GOT3 (cell line): ENCODE data around the gene CEMIP.
A peak's percentile ranks its signal among the peaks of the same experiment; 100 is the strongest.

Experiments
- DNase-seq: peaks from one replicate; lab custom pipeline; 2025; ENCODE audit warnings: mixed read lengths; lab: John Stamatoyannopoulos, UW

Gene CEMIP, protein sequence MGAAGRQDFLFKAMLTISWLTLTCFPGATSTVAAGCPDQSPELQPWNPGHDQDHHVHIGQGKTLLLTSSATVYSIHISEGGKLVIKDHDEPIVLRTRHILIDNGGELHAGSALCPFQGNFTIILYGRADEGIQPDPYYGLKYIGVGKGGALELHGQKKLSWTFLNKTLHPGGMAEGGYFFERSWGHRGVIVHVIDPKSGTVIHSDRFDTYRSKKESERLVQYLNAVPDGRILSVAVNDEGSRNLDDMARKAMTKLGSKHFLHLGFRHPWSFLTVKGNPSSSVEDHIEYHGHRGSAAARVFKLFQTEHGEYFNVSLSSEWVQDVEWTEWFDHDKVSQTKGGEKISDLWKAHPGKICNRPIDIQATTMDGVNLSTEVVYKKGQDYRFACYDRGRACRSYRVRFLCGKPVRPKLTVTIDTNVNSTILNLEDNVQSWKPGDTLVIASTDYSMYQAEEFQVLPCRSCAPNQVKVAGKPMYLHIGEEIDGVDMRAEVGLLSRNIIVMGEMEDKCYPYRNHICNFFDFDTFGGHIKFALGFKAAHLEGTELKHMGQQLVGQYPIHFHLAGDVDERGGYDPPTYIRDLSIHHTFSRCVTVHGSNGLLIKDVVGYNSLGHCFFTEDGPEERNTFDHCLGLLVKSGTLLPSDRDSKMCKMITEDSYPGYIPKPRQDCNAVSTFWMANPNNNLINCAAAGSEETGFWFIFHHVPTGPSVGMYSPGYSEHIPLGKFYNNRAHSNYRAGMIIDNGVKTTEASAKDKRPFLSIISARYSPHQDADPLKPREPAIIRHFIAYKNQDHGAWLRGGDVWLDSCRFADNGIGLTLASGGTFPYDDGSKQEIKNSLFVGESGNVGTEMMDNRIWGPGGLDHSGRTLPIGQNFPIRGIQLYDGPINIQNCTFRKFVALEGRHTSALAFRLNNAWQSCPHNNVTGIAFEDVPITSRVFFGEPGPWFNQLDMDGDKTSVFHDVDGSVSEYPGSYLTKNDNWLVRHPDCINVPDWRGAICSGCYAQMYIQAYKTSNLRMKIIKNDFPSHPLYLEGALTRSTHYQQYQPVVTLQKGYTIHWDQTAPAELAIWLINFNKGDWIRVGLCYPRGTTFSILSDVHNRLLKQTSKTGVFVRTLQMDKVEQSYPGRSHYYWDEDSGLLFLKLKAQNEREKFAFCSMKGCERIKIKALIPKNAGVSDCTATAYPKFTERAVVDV (N-terminal part only)

DNA sequence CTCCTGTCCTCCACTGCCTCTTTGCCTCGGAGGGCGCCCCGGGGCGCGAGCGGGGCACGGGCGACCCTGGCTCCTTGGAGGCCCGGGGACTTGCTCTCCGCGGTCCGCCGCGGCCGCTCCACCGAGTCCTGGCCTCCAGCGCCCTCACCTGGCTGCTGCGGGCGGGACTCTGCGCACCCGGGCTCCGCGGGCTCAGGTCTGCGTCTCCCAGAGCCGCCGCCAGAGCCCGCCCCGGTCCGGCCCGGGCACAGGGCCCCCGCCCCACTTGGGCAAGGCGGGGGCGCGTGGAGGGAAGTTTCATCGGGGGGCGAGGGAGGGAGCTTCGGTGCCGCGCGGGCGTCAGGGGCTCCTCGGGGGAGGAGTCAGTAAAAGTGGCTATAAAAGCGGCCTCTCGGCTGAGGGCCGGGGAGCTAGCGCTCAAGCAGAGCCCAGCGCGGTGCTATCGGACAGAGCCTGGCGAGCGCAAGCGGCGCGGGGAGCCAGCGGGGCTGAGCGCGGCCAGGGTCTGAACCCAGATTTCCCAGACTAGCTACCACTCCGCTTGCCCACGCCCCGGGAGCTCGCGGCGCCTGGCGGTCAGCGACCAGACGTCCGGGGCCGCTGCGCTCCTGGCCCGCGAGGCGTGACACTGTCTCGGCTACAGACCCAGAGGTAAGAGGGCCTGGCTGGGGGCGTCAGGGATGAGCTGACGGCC, at the start of gene CEMIP:
Gene CEMIP (plus strand): TSS at position 407 of the 694 bp plus-strand sequence. CDS start 94,510 bp downstream, outside the sequence.
- peak; percentile 39 for DNase-seq

- DNase-seq = no peak
Observed at GRCh38 chr15:80730387-80730786, 48.8 kb upstream of the CEMIP start.

- no peak for DNase-seq
Observed at GRCh38 chr15:80730926-80731325, 48.2 kb upstream of the CEMIP start.

DNA sequence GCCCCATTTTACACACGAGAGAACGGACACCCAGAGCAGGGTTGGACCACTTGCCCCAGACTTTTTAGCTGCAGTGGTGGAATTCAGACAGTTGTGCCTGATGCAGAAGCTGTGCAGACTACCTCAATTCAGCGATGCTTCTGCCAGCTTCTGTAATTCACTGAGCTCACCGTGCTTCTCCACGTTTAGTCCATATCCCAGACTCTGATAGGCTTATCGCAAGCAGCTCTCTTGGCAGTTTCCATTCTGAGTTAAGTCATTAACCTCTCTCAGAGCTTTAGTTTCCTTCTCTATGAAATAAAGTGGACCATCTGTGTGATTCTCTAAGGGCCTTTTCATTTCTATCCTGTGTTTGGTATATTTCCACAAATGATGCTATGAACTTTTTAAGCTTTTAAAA, 47.0 kb upstream of the CEMIP start:
- no peak for DNase-seq

GRCh38 chr15:80732818-80733217, 46.4 kb upstream of the CEMIP start:
- no peak for DNase-seq

- DNase-seq = no peak
Observed at GRCh38 chr15:80733460-80733859, 45.7 kb upstream of the CEMIP start.

DNA sequence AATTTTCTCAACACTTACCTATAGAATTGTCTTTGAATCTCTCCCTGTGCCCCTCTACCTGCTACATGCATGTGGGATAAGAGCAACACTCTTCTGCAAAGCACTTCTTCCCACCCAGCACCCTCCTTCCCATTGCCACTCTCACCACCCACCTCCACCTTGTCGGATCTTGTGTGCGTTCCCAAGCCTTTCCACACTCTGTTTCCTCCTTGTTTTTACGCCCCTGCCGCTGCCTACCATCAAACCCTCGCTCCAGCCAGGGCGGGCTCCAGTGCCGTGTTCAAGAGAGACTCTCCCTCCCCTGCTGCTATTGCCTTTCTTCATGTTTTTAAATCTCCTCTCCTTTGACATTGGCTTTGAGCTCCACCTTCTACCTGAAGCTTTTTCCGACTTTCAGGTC, 43.8 kb upstream of the CEMIP start:
- DNase-seq = no peak

DNA sequence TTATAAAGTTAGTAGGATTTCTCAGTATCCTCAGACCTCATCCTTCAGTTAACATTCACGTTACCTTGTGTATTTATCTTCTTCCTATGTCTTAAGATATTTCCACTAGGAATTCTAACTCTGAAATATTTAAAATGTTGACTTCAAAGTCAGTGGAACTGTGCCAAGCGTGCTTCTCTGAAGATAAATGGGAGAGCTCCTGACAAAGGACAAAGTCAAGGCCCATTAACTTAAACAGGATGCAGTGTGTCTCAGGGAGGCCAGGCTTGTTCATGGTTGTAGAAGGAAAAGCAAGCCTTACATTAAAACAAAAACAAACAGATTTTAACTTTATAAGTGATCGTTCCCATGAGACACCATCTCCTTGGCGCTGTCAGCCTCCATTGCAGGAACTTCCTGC, 42.6 kb upstream of the CEMIP start:
- DNase-seq = no peak

DNA sequence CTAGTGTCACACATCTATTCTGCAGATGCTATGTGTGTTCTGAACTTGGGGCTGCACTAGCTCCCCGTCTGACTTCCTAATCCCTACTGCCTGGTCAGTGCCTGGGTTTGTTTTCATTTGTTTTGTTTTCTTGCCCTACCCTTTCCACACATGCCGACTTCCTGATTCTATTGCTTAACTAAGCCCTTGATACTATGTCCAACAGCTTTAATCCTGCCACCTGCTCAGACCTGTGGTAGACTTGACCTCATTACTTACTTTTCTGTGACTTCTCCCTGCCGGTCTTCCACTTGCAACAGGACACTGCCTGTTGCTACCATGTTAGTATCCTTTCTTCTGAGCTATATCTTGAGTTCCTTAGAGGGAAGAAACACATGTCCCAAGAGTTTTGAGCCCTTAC, 39.3 kb upstream of the CEMIP start:
- DNase-seq = no peak

GRCh38 chr15:80742081-80742480, 37.1 kb upstream of the CEMIP start:
- no peak for DNase-seq

DNA sequence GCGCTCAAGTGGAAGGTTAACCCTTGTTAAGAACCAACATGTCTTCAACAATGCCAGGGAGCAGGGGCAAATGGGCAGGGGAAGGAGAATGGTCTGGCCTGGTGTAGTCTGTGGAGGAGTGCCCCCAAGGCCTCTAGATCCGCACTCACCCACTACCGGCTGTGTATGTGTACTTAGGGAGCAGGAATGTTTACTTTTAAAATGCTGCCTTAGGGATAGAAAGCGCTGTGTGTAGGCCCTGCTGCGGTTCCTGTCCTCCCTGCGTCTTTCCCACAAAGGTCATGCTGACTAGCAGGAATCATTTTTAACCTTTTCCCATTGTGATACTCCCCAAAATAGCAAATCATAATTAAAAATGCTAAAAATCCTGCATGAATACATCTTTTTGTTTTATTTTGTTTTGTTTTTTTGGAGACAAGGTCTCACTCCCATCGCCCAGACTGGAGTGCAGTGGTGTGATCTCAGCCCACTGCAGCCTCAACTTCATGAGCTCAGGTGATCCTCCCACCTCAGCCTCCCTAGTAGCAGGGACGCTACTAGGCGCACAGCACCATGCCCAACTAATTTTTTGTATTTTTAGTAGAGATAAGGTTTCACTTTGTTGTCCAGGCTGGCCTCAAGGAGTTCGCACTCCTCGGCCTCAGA, 35.9 kb upstream of the CEMIP start:
- DNase-seq = no peak

- DNase-seq = no peak
Observed at GRCh38 chr15:80744415-80744814, 34.8 kb upstream of the CEMIP start.

DNA sequence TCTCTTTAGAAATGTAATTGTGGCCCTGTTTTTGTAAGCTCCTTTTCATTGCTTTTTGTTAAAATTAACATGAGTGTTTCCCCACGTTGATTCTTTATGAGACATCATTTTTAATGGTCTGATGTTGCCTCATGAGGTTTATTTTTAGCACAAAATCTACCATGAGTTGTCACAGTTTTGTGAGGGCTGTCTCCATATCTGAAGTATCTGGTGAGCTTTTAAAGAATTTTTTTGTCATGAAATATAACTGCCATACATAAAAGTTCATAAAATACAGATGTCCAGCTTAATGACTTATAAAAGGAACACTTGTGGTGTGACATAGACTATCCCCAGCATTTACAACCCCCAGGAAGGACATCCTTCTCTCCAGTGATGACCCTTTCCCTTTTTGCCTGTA, 34.3 kb upstream of the CEMIP start:
- DNase-seq = no peak

DNA sequence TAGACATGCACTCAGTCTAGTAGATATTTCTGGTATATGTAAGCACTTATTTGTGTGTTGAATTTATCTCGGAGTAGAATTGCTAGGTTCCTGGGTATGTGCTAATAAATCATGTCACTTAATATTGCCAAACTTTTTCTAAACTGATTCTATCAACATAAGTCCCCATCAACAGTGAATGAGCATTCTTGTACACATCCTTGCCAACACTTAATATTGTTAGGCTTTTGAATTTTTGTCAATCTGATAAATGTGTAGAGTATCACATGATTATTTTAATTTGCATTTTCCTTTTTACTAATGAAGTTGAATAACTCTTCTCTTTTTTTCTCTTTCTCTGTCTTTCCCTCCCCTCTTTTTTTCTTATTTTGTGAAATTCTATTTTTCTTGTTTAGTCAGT, 33.3 kb upstream of the CEMIP start:
- DNase-seq = no peak

- no peak for DNase-seq
Observed at GRCh38 chr15:80747317-80748053, 31.7 kb upstream of the CEMIP start.

GRCh38 chr15:80749589-80749988, 29.6 kb upstream of the CEMIP start:
- DNase-seq = no peak

- no peak for DNase-seq
Observed at GRCh38 chr15:80750575-80750974, 28.6 kb upstream of the CEMIP start.

GRCh38 chr15:80752204-80752603, 27.0 kb upstream of the CEMIP start:
- no peak for DNase-seq

- DNase-seq = no peak
Observed at GRCh38 chr15:80753161-80753560, 26.0 kb upstream of the CEMIP start.

DNA sequence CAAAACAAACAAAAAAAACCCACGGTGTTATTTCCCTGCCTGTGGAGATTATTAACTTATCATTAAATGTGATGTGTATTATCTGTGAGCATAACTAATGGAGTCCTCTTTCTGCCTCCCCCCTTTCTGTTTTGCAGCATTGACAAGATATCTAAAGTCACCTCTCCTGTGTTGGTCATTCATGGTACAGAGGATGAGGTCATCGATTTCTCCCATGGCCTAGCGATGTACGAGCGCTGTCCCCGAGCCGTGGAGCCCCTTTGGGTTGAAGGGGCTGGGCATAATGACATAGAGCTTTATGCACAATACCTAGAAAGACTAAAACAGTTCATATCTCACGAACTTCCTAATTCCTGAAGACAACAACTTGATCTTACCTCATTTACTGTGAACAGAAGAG, 25.2 kb upstream of the CEMIP start:
- DNase-seq = no peak

DNA sequence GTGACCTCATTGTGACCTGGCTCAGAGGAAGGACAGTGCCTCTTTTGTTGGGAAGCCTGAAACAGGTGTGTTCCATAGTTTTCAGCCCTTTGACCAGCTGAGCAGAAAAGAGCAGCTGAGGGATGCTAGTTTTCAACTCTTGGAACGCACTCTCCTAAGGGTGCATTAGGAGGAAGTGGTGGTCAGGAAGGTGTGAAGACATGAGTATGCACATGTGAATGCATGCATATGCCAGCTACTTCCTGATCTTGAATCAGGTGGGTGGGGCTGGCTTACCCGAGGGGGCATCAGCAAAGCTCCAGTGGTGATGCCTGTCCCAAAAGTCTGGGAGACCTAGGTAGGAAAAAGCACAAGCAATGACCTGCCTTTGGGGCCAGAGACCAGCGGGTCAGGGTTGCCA, 23.3 kb upstream of the CEMIP start:
- DNase-seq = no peak
